ENCODE measurements around the gene RASA2. TPM values are rescaled to one million over a fixed set of nuclear protein-coding genes. Genes with fewer than 3 reads are reported as not detected.

Gene RASA2
- polyA plus RNA-seq, 1 donor (not counting 4 experiments of a cell fraction or from before 2014, with no cell fraction given): 10.3 TPM

- H3K27ac ChIP-seq (ENCODE audit: control insufficient read depth, insufficient read depth, low read length): no peak overlapping the region
- no peak overlapping the region for H3K4me3 ChIP-seq (ENCODE audit: control insufficient read depth in 2 of 3, extremely low read depth in 1 of 3, insufficient read depth in 2 of 3, low read depth in 1 of 3, low read length in 3 of 3)
- H3K4me1 ChIP-seq (ENCODE audit: control insufficient read depth, extremely low read depth, insufficient read depth, low read length): peaks cover 12% of the 10 kb centered on the region
- FAIRE-seq (no peak), DNase-seq (ENCODE audit: low read depth, low spot score) (no peak)
- H3K9ac ChIP-seq (ENCODE audit: control insufficient read depth, extremely low read depth, insufficient read depth, low read length): no peak overlapping the region
- no peak overlapping the region for H3K4me2 ChIP-seq (ENCODE audit: control insufficient read depth, extremely low read depth, insufficient read depth, low read depth, low read length)
- no peaks in the 10 kb centered on the region for H3K27me3 ChIP-seq (ENCODE audit: control insufficient read depth, extremely low read depth, insufficient read depth, low read length)
- H3K79me2 ChIP-seq (ENCODE audit: control insufficient read depth, insufficient read depth, low read length): peaks cover 25% of the 10 kb centered on the region
- H3K9me1 ChIP-seq (ENCODE audit: control insufficient read depth, extremely low read depth, insufficient read depth, low read length): peaks cover 3% of the 10 kb centered on the region
- H2AFZ ChIP-seq (ENCODE audit: control insufficient read depth, low read length): no peak overlapping the region
- H3K9me3 ChIP-seq (ENCODE audit: control insufficient read depth, low read depth, low read length): no peaks in the 10 kb centered on the region
- peaks cover 29 to 43% of the 10 kb centered on the region in 2 experiments for H3K36me3 ChIP-seq (ENCODE audit: control insufficient read depth in 2 of 2, extremely low read depth in 1 of 2, insufficient read depth in 2 of 2, low read length in 2 of 2)
- peaks cover 4% of the 10 kb centered on the region for H4K20me1 ChIP-seq (ENCODE audit: control insufficient read depth, extremely low read depth, insufficient read depth, low read length)
- dilution Hi-C loops (cut with MboI; ENCODE audit: extremely low pct_ligation_motif_present, low sequenced_read_pairs): no loop called here
- TF ChIP-seq CTCF (optimal IDR thresholded peaks at IDR 0.05 in 1 of 3, IDR thresholded peaks at IDR 0.05 in 1 of 3, conservative IDR thresholded peaks at IDR 0.05 in 1 of 3; ENCODE audit: extremely low read depth in 1 of 3, insufficient read depth in 2 of 3, low read length in 3 of 3): no peak
- no peak for TF ChIP-seq EZH2 (IDR thresholded peaks at IDR 0.05; ENCODE audit: low read length)
Measured at GRCh38 chr3:141442446-141442845, 44.4 kb upstream of the RASA2 start.

GRCh38 chr3:141442914-141443313, 43.9 kb upstream of the RASA2 start:
- H3K27ac ChIP-seq (ENCODE audit: control insufficient read depth, insufficient read depth, low read length): no peak overlapping the region
- dilution Hi-C loops (cut with MboI; ENCODE audit: extremely low pct_ligation_motif_present, low sequenced_read_pairs): no loop called here
- H2AFZ ChIP-seq (ENCODE audit: control insufficient read depth, low read length): no peak overlapping the region
- H3K9me3 ChIP-seq (ENCODE audit: control insufficient read depth, low read depth, low read length): no peaks in the 10 kb centered on the region
- H3K4me1 ChIP-seq (ENCODE audit: control insufficient read depth, extremely low read depth, insufficient read depth, low read length): peaks cover 12% of the 10 kb centered on the region
- H3K36me3 ChIP-seq (ENCODE audit: control insufficient read depth in 2 of 2, extremely low read depth in 1 of 2, insufficient read depth in 2 of 2, low read length in 2 of 2): peaks cover 29 to 45% of the 10 kb centered on the region in 2 experiments
- no peak for DNase-seq (ENCODE audit: low read depth, low spot score)
- H3K4me3 ChIP-seq (ENCODE audit: control insufficient read depth in 2 of 3, extremely low read depth in 1 of 3, insufficient read depth in 2 of 3, low read depth in 1 of 3, low read length in 3 of 3): no peak overlapping the region
- H3K4me2 ChIP-seq (ENCODE audit: control insufficient read depth, extremely low read depth, insufficient read depth, low read depth, low read length): no peak overlapping the region
- H3K27me3 ChIP-seq (ENCODE audit: control insufficient read depth, extremely low read depth, insufficient read depth, low read length): no peaks in the 10 kb centered on the region
- H4K20me1 ChIP-seq (ENCODE audit: control insufficient read depth, extremely low read depth, insufficient read depth, low read length): peaks cover 4% of the 10 kb centered on the region
- peaks cover 25% of the 10 kb centered on the region for H3K79me2 ChIP-seq (ENCODE audit: control insufficient read depth, insufficient read depth, low read length)
- peaks cover 3% of the 10 kb centered on the region for H3K9me1 ChIP-seq (ENCODE audit: control insufficient read depth, extremely low read depth, insufficient read depth, low read length)
- TF ChIP-seq EZH2 (IDR thresholded peaks at IDR 0.05; ENCODE audit: low read length) (no peak), CTCF (optimal IDR thresholded peaks at IDR 0.05 in 1 of 3, IDR thresholded peaks at IDR 0.05 in 1 of 3, conservative IDR thresholded peaks at IDR 0.05 in 1 of 3; ENCODE audit: extremely low read depth in 1 of 3, insufficient read depth in 2 of 3, low read length in 3 of 3) (no peak)
- no peak for FAIRE-seq
- H3K9ac ChIP-seq (ENCODE audit: control insufficient read depth, extremely low read depth, insufficient read depth, low read length): no peak overlapping the region
